ENCODE data around the gene TAF13.
A peak's percentile ranks its signal among the peaks of the same experiment; 100 is the strongest.
"Not testable (repeated sequence)": the region's sequence is repeated elsewhere in the genome, so short reads cannot be mapped to it uniquely, and the experiment has no call there.

Gene TAF13

DNA sequence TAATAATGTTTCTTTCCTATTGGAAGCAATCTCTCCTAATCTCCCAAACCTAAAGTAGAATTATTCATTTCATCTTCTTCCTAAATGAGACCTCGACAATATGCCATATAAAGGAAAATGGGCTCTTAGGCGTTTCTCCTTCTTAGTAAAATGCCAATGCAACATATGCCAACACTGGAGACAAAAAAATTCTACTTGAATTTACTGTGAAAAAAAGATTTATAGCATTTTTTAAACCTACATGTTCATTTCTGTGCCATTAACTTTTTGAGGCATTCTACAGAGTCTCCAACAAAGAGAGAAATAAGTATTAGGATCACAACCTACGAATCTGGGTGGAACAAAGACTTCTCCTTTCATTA lies 35.2 kb downstream of the TAF13 start:
- H3K4me3 ChIP-seq (ENCODE audit: low read depth, low read length), result peak overlapping the region; percentile 100
- TF ChIP-seq, protein P1, sequence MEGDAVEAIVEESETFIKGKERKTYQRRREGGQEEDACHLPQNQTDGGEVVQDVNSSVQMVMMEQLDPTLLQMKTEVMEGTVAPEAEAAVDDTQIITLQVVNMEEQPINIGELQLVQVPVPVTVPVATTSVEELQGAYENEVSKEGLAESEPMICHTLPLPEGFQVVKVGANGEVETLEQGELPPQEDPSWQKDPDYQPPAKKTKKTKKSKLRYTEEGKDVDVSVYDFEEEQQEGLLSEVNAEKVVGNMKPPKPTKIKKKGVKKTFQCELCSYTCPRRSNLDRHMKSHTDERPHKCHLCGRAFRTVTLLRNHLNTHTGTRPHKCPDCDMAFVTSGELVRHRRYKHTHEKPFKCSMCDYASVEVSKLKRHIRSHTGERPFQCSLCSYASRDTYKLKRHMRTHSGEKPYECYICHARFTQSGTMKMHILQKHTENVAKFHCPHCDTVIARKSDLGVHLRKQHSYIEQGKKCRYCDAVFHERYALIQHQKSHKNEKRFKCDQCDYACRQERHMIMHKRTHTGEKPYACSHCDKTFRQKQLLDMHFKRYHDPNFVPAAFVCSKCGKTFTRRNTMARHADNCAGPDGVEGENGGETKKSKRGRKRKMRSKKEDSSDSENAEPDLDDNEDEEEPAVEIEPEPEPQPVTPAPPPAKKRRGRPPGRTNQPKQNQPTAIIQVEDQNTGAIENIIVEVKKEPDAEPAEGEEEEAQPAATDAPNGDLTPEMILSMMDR (IDR thresholded peaks at IDR 0.05; ENCODE audit: borderline replicate concordance, insufficient read depth, low read depth, low read length), result no peak

DNA sequence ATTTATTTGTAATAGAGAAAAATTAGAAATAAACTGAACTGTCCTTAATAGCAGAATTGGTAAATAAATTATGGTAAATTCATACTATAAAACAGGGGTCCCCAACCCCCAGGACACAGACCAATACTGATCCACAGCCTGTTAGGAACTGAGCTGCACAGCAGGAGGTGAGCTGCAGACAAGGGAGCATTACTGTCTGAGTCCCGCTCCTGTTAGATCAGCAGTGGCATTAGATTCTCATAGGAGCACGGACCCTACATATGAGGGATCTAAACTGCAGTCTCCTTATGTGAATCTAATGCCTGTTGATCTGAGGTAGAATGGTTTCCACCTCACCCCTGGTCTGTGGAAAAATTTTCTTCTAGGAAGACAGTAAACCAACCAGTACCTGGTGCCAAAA lies 41.4 kb downstream of the TAF13 start:
- no peak overlapping the region for H3K4me3 ChIP-seq (ENCODE audit: low read depth, low read length)
- TF ChIP-seq, protein P1 (IDR thresholded peaks at IDR 0.05; ENCODE audit: borderline replicate concordance, insufficient read depth, low read depth, low read length), result no peak

DNA sequence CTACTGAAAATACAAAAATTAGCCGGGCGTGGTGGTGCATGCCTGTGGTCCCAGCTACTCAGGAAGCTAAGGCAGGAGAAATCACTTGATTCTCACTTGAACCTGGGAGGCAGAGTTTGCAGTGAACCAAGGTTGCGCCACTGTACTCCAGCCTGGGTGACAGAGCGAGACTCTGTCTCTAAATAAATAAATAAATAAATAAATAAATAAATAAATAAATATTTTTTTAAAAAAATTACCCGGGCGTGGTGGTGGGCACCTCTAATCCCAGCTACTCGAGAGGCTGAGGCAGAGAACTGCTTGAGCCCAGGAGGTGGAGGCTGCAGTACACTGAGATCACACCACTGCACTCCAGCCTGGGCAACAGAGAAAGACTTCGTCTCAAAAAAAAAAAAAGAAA lies 46.3 kb downstream of the TAF13 start:
- not testable (repeated sequence) for H3K4me3 ChIP-seq (ENCODE audit: low read depth, low read length)

DNA sequence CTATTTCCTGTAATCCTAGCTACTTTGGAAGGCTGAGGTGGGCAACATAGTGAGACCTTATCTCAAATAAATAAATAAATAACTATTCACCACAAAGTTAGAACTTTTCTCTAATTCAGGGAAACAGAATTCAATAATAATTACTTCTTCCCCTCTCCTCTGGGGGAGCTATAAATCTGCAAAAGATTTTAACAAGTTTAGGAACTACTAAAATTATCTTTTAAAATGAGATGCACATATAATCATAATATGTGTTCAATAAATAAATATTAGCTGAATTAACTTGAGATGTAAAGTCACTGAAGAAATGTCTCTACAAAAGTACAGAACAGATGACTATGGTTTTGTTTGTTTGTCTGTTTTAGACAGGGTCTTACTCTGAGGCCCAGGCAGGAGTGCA lies 48.0 kb downstream of the TAF13 start:
- TF ChIP-seq, protein P1 (IDR thresholded peaks at IDR 0.05; ENCODE audit: borderline replicate concordance, insufficient read depth, low read depth, low read length), result no peak
- no peak overlapping the region for H3K4me3 ChIP-seq (ENCODE audit: low read depth, low read length)

DNA sequence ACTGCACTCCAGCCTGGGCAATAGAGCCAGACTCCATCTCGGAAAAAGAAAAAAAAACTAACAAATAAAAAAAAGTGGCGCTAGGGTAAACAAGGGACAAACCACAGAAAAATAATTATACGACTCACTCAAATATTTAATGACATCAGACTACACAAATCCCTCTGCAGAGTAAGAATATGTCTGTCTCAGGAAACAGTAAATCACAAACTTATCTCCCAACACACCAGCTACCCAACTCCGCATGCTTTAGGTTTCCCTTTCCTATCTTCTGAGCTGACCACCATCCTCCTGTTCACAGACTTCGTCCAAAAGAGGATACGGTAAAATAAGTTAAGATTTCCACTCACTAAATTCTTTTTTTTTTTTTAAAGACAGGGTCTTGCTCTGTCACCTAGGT lies 50.1 kb downstream of the TAF13 start:
- H3K4me3 ChIP-seq (ENCODE audit: low read depth, low read length), result no peak overlapping the region
- TF ChIP-seq, protein P1 (IDR thresholded peaks at IDR 0.05; ENCODE audit: borderline replicate concordance, insufficient read depth, low read depth, low read length), result no peak

DNA sequence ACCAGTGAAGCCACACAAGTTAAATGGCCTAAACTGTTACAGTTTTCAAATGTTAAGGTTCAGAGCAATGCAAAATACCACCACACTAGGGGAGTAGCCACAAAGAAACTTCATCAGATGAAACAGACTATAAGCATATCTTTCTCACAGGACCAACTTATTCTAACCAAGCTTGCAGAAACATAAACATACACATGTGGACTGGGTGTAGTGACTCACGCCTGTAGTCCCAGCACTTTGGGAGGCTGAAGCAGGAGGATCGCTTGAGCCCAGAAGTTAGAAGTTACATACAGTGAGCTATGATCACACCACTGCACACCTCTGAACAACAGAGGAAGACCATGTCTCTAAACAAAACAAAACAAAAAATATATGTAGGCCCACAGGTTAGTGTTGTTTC lies 51.2 kb downstream of the TAF13 start:
- TF ChIP-seq, protein P1 (IDR thresholded peaks at IDR 0.05; ENCODE audit: borderline replicate concordance, insufficient read depth, low read depth, low read length), result no peak
- no peak overlapping the region for H3K4me3 ChIP-seq (ENCODE audit: low read depth, low read length)

DNA sequence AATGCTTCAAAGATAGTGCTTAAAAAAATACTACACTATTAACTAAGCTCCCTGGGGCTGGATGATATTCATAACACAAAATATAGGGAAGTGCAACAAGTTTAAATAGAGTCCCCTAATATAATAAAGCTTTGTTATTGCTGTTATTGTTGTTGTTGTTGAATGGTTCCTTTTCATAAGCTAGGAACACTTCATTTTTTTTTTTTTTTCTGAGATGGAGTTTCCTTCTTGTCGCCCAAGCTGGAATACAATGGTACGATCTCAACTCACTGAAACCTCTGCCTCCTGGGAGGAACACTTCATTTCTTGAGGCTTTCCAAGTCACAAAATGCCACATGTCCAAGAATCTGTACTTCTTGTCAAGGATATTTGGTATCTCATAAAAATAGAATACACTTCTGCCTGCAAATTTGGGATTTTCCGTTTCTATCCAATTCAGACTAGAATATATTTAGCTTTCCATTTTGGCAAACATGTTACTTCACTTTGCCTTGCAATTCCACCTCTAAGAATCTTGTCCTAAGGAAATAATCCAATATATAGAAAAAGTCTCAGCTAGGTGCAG lies 55.0 kb downstream of the TAF13 start:
- TF ChIP-seq, protein P1 (IDR thresholded peaks at IDR 0.05; ENCODE audit: borderline replicate concordance, insufficient read depth, low read depth, low read length), result no peak

DNA sequence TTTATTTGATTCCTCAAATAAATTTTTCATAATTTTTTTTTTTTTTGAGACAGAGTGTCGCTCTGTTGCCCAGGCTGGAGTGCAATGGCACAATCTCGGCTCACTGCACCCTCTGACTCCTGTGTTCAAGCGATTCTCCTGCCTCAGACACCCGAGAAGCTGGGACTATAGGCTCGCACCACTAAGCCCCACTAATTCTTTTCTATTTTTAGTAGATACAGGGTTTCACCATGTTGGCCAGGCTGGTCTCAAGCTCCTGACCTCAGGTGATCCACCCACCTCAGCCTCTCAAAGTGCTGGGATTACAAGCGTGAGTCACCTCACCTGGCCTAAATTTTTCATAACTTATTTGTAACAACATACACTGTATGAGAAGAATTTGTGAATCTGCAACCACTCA lies 58.1 kb downstream of the TAF13 start:
- not testable (repeated sequence) for H3K4me3 ChIP-seq (ENCODE audit: low read depth, low read length)

More for the DNA sequence above, 55.0 kb downstream of the TAF13 start:
- no peak overlapping the region for H3K4me3 ChIP-seq (ENCODE audit: low read depth, low read length)
